Uterus (tissue), 4 donors: ENCODE measurements around the gene KLHDC3. TPM values are rescaled to one million over a fixed set of nuclear protein-coding genes. Genes with fewer than 3 reads are reported as not detected.

Experiments
- DNase-seq, 2 donors: peaks; one replicate each; pipeline ENCODE4 v3.0.0-alpha.2; 2019 to 2020
- H3K27ac ChIP-seq, 2 donors: fragments of 200-600 bp; sonication (generic); 1 replicate in 1 of 2; 2 replicates in 1 of 2; pipeline ENCODE4 v1.5.1; 2016 to 2018
- H3K27me3 ChIP-seq, 2 donors: fragments of 200-600 bp; sonication (generic); one replicate each; pipeline ENCODE4 v1.5.1; 2018 to 2019; ENCODE audit warnings: control low read depth in 1 of 2
- H3K36me3 ChIP-seq, 2 donors: fragments of 200-600 bp; sonication (generic); one replicate each; pipeline ENCODE4 v1.5.1; 2019; ENCODE audit warnings: control low read depth in 1 of 2
- H3K4me1 ChIP-seq, 2 donors: fragments of 200-600 bp; sonication (generic); one replicate each; pipeline ENCODE4 v1.5.1; 2018 to 2019; ENCODE audit warnings: control low read depth in 1 of 2
- H3K4me3 ChIP-seq, 2 donors: fragments of 200-600 bp; sonication (generic); 1 replicate in 1 of 2; 2 replicates in 1 of 2; pipeline ENCODE4 v1.5.1; 2018 to 2019; ENCODE audit warnings: mild to moderate bottlenecking in 1 of 2
- H3K9me3 ChIP-seq, 2 donors: fragments of 200-600 bp; sonication (generic); one replicate each; pipeline ENCODE4 v1.5.1; 2019; ENCODE audit warnings: control low read depth in 1 of 2
- POLR2A ChIP-seq, 2 donors: fragments of 450-650 bp; IDR thresholded peaks; one replicate each; pipeline ENCODE4 v1.6.1; 2016; ENCODE audit warnings: antibody characterized with exemption in 2 of 2, mild to moderate bottlenecking in 1 of 2, moderate library complexity in 1 of 2
- intact Hi-C: fragments of 100-400 bp; cut with DNase I; formaldehyde crosslinking; loops from one replicate; pipeline ENCODE4 v1.15.1; 2023; ENCODE audit warnings: low total_unique reads
- total RNA-seq, 4 donors: library from RNA; depleted of rRNA in 3 of 4; stranded (reverse); fragments of >200 nt in 3 of 4; gene quantifications; one replicate each; pipeline versions ENCODE4 v1.1.0 to v1.2.4, GENCODE V29; 2014 to 2023
- TF ChIP-seq, protein P1 (sequence below), 4 experiments: fragments of 200-600 bp in 2 of 4; fragments of 450-650 bp in 2 of 4; sonication (generic) in 2 of 4; IDR thresholded peaks; one replicate each; pipeline ENCODE4 v1.5.1; 2016 to 2019; ENCODE audit warnings: antibody characterized with exemption in 4 of 4, mild to moderate bottlenecking in 2 of 4, moderate library complexity in 1 of 4
- donor health status: DM: yes; HTN: yes; CAD: no.

Gene KLHDC3
- total RNA-seq, 4 donors from 2014 or later, result 19.7 to 152 (median 56.8) TPM

DNA sequence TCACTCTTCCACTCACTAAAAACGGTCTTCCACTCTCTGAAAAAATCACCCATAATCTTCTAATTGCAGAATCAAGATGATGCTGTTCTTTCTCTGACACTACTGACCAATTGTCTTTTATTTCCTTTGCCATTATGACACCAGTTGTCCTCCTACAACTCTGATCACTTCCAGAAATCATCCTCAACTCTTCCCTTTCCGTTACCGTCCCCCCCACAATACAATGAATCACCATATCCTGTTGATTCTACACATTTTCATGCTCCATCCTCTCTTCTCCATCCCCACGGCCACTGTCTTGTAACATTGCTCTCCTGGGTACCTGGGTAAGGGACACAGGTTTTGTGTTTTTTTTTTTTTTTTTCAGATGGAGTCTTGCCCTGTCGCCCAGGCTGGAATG is 32.2 kb upstream of the KLHDC3 start:
- H3K9me3 ChIP-seq, result no peaks in the 10 kb centered on the region
- H3K4me1 ChIP-seq, result peaks cover 0 to 19% of the 10 kb centered on the region in 2 donors
- H3K27ac ChIP-seq, result no peak overlapping the region
- intact Hi-C loops, result loop anchor here (10.0 kb wide), 1 partner anchor 57 kb away; the partner anchor contains the start of gene CNPY3
- no peak overlapping the region for H3K4me3 ChIP-seq
- no peak for TF ChIP-seq POLR2A (IDR thresholded peaks at IDR 0.05)
- TF ChIP-seq, protein P1, sequence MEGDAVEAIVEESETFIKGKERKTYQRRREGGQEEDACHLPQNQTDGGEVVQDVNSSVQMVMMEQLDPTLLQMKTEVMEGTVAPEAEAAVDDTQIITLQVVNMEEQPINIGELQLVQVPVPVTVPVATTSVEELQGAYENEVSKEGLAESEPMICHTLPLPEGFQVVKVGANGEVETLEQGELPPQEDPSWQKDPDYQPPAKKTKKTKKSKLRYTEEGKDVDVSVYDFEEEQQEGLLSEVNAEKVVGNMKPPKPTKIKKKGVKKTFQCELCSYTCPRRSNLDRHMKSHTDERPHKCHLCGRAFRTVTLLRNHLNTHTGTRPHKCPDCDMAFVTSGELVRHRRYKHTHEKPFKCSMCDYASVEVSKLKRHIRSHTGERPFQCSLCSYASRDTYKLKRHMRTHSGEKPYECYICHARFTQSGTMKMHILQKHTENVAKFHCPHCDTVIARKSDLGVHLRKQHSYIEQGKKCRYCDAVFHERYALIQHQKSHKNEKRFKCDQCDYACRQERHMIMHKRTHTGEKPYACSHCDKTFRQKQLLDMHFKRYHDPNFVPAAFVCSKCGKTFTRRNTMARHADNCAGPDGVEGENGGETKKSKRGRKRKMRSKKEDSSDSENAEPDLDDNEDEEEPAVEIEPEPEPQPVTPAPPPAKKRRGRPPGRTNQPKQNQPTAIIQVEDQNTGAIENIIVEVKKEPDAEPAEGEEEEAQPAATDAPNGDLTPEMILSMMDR (IDR thresholded peaks at IDR 0.05), result no peak
- H3K36me3 ChIP-seq, result no peaks in the 10 kb centered on the region
- no peak for DNase-seq
- H3K27me3 ChIP-seq, result no peaks in the 10 kb centered on the region

DNA sequence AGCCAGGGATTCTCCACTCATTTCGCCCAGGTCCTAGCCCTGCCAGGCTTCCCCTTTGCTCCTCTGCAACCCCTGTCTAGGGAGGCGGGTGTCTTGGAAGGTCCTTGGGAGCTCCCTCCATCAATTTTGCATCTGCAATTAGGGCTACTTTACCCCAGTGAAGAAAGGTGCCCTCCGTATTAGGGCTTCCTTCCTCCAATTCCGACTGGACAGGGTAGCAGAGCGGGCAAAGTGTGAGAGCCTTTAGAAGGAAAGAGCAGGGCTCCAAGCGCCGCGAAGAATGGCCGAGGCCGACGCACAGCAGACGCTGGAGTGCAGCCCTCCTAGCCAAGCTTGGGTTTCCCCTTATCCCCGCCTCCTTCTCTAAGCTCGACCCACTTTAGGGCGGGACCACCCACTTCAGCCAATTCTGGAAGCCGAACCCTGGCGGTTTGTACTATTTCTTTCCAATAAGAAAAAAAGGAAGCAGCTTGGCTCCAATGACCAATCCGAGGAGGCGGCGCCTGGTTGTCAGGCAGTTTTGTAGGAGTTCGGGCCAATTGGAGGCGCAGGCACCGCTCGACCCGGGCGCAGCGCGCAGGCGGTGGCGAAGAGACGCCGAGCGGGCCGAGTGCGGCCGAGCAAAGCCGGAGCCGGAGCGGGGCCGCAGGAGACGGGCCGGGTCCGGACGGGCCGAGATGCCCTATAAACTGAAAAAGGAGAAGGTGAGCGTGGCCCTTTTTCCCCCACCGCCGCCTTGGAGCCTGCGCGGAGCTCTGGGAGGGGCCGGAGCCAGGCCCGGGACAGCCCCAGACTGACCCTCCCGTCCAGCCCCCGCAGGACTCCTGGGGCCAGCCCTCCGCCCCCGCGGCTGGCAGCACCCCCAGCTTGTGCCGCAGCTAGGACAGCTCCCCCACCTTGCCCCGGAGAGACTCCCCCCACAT is 29.8 kb upstream of the KLHDC3 start, which contains the start of gene PPP2R5D:
Gene PPP2R5D, plus strand, starts transcription at position 570 of the 923 bp plus-strand sequence. Its CDS starts 108 bp downstream, at position 678.
- peak; percentile 74 to 95 for TF ChIP-seq POLR2A (IDR thresholded peaks at IDR 0.05)
- TF ChIP-seq, protein P1 (IDR thresholded peaks at IDR 0.05), result peak in 2 of 4 experiments; percentile 21 to 26

DNA sequence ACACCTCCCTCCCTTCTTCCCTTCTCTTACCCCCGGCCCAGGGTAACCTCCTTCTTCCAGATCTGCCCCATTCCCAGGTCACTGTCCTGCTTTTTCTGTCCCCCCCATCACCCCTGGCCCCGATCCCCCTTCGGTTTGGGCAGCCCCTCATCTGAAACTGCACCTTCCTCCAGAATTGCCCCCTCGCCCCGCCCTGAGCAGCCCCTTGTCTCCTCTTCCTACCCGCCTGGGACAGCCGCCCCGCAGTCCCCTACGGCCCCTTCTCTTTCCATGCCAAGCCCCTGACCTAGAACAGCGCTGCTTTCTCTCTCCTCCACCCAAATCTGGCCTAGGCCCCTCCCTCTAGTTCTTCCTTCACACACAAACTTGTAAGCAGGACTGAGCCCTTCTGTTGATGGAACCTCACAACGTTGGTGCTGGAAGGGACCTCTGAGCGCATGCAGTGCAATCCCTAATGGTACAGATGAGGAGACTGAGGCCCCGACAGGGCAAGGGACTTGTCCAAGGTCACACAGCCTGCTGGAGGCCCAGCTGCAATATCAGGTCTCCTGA is 29.0 kb upstream of the KLHDC3 start:
- intact Hi-C loops, result loop anchor here (10.0 kb wide), 1 partner anchor 60 kb away; the partner anchor contains the start of gene CNPY3
- TF ChIP-seq, protein P1 (IDR thresholded peaks at IDR 0.05), result no peak
- TF ChIP-seq POLR2A (IDR thresholded peaks at IDR 0.05), result no peak
- no peak for DNase-seq
- Histone ChIP-seq H3K36me3 (no peaks in the 10 kb centered on the region), H3K9me3 (no peaks in the 10 kb centered on the region), H3K4me1 (peaks cover 0 to 13% of the 10 kb centered on the region in 2 donors), H3K27ac (peak overlapping the region; percentile 79 to 91), H3K4me3 (peak overlapping the region; percentile 72 to 87), H3K27me3 (no peaks in the 10 kb centered on the region)

More for the DNA sequence above, 29.8 kb upstream of the KLHDC3 start, which contains the start of gene PPP2R5D:
- DNase-seq, result peak; percentile 98
- no peaks in the 10 kb centered on the region for H3K36me3 ChIP-seq
- peak within 1 kb of the TSS; percentile 79 to 91 for H3K27ac ChIP-seq
- no peaks in the 10 kb centered on the region for H3K27me3 ChIP-seq
- no peaks in the 10 kb centered on the region for H3K9me3 ChIP-seq
- peak within 1 kb of the TSS; percentile 72 to 87 for H3K4me3 ChIP-seq
- intact Hi-C loops, result loop anchor here (10.0 kb wide), 1 partner anchor 59 kb away; the partner anchor contains the start of gene CNPY3
- peaks cover 0 to 13% of the 10 kb centered on the region in 2 donors for H3K4me1 ChIP-seq

DNA sequence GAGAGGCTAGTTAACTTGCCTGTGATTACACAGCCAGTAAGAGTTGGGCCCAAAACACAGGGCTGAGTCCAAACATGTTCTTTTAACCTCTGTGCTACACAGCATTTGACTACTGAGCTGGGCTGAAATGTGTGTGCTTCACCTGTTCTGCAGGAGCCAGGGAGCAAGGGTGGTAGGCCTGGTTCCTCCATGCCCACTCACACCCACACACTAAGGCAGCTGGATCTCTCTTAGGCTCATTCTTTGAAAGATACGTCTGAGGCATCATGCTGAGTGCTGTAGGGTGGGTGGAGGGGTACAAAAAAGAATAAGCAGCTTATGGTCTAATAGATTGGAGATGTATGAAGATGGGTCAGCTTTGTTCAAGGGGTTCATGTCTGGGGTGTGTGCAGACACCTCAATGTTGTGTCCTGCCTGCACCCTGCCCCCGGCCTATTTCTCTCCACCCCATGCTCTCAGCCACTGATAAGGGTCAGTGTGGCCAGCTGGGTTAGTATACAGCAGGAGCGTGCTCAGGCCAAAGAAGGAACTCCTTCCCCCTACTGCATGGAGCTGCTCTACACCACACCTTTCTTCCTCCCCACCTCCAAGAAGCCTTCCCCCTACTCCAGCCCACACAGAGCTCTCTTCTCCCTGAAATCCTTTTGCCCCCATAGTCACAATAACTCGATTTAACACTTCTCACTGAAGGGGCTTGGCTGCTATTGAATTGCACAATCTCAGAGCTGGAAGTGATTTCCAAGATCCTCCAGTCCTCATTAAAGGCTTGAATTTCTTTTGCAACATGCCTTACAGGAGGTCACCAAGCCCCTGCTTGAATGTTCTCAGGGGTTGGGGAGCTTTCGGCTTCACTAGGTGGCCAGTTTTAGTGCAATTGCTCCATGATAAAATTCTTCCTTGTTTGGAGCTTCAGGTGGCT is 26.3 kb upstream of the KLHDC3 start:
- no peak overlapping the region for H3K27ac ChIP-seq
- TF ChIP-seq, protein P1 (IDR thresholded peaks at IDR 0.05), result no peak
- TF ChIP-seq POLR2A (IDR thresholded peaks at IDR 0.05), result no peak
- no peak for DNase-seq
- no peaks in the 10 kb centered on the region for H3K27me3 ChIP-seq
- H3K4me3 ChIP-seq, result no peak overlapping the region
- H3K9me3 ChIP-seq, result no peaks in the 10 kb centered on the region
- H3K36me3 ChIP-seq, result no peaks in the 10 kb centered on the region
- peaks cover 0 to 13% of the 10 kb centered on the region in 2 donors for H3K4me1 ChIP-seq
- intact Hi-C loops, result loop anchor here (10.0 kb wide), 1 partner anchor 63 kb away; the partner anchor contains the start of gene CNPY3
